H1 (cell line): ENCODE data around the gene PIGV. TPM values are rescaled to one million over a fixed set of nuclear protein-coding genes. Genes with fewer than 3 reads are reported as not detected.

Source experiments
- ATF3 ChIP-seq: IDR thresholded peaks from 2 replicates; pipeline ENCODE4 v1.6.1; 2011; ENCODE audit warnings: low read depth, mild to moderate bottlenecking, low read length; ENCODE audit not compliant: insufficient read depth
- polyA plus RNA-seq, 7 experiments: library from polyadenylated mRNA; depleted of rRNA in 3 of 7; stranded (reverse) in 5 of 7; unstranded in 2 of 7; fragments of >200 nt in 5 of 7; fragments of 200-250 nt in 2 of 7; gene quantifications; 1 replicate in 5 of 7; 2 replicates in 1 of 7; 4 replicates in 1 of 7; pipeline versions ENCODE4 v1.2.1 to v1.2.3, GENCODE V29; 2011 to 2013; ENCODE audit warnings: missing spikeins in 2 of 7, mixed read lengths in 2 of 7
- total RNA-seq: library from RNA; stranded (reverse); fragmentation: NEBNext Ultra II Directional; extraction: Animal tissue kit (Norgen Biotek cat#: 25700); gene quantifications from 2 replicates; pipeline ENCODE4 v1.2.1, GENCODE V29; 2021

PIGV gene
- total and polyA plus RNA-seq, 2 of the 8 experiments (the other 6 are each of a cell fraction or from before 2014, with no cell fraction given): 8.5 to 20.9 TPM

DNA sequence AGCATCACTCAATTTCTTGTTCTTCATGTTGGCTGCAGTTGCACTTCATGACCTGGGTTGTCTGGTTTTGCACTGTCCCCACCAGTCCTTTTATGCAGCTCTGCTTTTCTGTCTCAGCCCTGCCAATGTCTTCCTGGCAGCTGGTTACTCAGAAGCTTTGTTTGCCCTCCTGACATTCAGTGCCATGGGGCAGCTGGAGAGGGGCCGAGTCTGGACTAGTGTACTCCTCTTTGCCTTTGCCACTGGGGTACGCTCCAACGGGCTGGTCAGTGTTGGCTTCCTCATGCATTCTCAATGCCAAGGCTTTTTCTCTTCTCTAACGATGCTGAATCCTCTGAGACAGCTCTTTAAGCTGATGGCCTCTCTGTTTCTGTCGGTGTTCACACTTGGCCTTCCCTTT is 6.6 kb downstream of the PIGV start (continued):
- TF ChIP-seq ATF3: no peak
